Muscle of back (tissue), 11 donors: ENCODE results near the gene ABCC3. TPM values are rescaled to one million over a fixed set of nuclear protein-coding genes. Genes with fewer than 3 reads are reported as not detected.

Source experiments
- DNase-seq, 3 donors: peaks; one replicate each; pipeline versions ENCODE4 v3.0.0 to v3.0.0-alpha.2; 2013
- polyA plus RNA-seq, 10 donors: library from polyadenylated mRNA; unstranded; fragments of 120-200 nt; gene quantifications; one replicate each; pipeline ENCODE4 v1.2.1, GENCODE V29; 2013; ENCODE audit not compliant: insufficient read length in 10 of 10

ABCC3 gene
- polyA plus RNA-seq, 10 donors: 0.12 to 1.7 (median 0.67) TPM

DNA sequence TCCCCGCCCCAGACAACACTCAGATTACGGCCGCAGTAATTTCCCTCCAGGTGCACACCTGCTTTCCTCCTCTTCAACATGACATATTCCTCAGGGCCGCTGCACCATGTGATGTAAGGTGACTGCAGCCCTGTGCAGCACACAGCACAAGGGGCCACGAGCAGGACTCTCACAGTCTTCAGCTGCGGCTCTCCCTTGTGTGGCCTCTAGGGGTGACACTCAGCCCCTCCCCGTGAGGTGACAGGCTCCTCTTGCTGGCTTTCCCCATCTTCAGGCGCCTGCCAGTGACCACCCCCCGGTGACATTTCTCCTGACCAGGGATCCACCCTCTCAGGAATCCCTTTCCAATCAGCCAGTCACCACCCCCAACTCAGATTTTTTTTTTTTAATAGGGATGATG is 31.3 kb upstream of the ABCC3 start:
- DNase-seq: no peak

DNA sequence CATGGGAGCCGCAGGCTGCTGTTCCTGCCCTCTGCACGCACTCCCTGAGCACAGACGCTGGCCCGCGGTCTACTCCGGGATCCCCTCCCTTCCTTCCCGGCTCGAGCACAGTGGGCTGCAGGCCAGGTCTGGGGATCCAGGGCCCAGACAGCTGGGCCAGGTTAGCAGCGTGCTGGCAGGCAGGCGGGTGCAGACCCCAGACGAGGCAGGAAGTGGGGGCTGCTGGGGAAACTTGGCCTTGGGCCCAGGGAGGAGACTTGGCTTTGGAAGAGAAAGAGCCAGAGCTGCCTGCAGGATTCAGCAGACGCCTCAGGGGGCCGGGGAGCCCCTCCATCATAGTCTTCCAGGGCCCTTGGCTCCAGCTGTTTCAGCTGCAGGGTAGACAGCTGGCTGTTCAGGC is 30.2 kb upstream of the ABCC3 start:
- DNase-seq: peak; percentile 74 to 97 (median 95)

DNA sequence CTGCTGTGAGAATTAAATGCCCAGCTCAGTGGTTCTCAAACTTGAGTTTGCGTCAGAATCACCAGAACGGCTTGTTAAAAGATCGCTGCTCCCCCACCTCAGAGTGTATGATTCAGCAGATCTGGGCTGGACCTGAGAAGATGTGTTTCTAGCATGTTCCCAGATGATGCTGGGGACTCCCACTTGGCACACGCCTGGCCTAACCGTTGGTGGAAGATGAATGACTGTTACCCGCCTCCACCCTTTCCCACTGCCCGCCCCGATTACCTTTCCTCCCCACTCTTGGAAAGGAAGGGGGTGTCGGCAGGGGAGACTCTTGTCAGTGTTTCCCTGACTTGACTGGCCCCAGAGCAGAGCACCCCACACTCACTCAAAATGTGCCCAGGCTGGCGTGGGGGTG is 29.3 kb upstream of the ABCC3 start:
- DNase-seq: no peak

- DNase-seq: no peak
Observed at GRCh38 chr17:50607522-50608175, 27.0 kb upstream of the ABCC3 start.

DNA sequence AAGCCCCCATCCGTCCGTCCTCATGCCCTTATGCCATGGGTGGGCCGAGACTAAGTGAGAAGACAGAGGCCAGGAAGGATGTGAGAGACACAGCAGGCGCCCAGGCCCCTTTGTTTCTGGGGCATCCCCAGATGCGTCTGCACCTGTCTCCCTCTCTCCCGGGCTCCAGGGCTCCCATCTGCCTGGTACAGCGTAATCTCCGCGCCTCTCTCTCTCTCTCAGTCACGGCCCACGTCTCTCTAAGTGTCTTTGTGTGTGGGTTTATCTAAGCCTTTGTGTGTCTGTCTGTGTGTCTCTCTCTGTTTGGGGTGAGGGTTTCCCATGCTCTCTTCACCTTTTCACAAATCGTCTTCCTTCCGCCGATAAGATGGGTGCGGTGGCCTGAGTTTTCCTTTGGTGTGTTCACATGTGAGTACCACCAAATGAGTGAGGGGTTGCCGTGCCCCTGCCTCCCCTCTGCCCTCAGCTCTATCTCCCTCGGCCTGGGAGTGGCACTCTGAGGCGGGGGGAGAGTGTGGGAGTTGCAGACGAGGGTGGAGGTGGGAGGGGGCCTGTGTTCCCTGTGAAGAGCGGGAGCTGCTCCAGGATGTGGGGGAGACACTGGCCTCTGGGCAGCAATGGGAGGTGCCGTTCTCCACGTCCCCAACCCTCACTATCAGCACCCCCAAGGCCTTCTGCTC is 25.8 kb upstream of the ABCC3 start:
- DNase-seq: no peak

GRCh38 chr17:50609380-50610074 is 25.2 kb upstream of the ABCC3 start:
- no peak for DNase-seq

GRCh38 chr17:50611634-50612033 is 23.0 kb upstream of the ABCC3 start:
- DNase-seq: no peak

DNA sequence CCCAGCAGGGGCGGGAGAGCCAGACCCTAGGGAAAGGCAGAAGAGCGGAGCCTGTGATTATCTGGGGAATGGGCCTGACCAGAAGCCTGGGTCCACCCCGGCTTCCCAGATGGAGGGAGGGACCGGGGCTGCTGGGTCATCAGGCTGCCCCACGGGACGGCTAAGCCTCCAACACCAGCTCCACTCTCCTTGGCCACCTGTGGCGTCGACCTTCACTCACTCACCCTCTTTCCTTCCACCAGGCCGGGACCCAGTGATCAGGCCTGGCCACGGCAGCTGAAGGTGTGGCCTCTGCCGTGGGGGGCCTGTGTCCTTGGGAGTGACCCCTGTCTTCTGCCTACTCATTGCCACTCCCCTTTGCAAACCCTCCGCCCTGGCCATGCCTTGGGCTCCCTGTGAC is 22.4 kb upstream of the ABCC3 start:
- DNase-seq: no peak

DNA sequence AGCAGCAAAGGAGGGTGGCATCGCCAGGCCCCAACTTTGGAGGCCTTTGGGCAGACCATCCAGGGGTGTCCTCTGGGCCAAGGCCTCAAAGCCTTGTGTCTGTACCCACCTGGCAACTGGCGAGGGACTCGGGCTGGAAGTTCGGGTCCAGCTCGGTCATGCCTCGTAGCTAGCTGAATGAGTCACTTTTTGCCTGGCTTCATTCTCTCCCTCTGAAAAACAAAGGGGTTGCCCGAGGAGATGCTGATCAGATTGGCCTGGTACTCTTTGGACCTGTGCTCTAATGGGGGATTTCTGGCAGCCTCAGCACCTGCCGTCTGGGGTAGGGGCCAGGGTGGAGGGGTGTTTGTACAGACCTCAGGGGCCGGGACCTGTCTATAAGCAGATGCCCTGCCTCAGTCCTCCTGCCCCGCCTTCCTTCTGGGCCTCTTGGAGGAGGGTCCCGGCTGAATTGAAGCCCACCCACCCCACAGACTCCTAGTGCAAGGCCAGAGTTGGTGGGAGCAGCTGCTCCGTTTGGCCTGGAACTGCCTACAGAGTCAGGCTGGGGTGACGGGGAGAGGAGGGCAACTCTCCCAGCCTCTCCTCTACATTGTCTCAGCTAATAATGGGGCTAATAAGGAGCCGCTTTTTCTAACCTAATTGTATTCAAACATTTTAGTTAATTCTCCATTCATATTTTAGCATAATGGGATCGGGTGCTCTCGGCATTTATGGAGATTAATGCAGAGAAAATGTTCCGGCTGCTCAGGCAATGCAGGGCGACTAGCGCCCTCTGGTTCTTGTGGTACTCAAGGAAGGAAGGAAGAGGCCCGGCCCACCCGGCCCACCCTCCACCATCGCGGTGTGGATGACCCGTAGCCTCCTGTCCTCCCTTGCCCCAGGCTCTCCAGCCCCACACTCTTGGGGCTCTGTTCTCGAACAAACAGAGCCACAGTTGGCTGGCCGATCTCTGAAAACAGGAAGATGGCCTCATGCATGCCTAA is 21.4 kb upstream of the ABCC3 start:
- peak in 1 of 3 donors; percentile 42 for DNase-seq

DNA sequence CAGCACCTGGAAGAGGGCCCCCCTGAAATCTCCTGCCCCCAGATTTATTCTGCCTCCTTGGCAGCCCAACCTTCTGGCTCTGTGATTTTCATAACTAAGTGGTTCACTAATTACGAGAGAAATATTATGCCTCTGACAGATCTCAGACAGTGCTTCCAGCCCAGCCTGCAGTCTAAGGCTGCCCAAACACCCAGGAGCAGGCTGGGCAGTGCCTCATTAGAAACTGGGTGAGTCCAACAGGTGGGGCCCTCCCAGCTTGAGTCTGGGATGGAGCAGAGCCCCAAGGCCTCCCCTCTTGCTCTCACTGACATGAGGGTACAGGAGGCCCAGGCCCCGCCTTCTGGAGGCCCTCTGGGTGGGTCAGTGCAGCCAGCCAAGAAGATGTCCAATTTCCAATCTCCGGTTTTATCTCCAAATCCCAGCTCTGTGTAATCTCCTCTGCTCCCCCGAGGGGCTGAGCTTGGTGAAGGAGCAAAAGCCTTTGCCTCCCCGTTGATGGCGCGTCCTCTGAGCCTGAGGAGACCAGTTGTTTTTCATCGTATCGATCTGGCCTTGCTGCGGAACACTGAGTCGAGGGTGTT is 20.1 kb upstream of the ABCC3 start:
- DNase-seq: no peak

DNA sequence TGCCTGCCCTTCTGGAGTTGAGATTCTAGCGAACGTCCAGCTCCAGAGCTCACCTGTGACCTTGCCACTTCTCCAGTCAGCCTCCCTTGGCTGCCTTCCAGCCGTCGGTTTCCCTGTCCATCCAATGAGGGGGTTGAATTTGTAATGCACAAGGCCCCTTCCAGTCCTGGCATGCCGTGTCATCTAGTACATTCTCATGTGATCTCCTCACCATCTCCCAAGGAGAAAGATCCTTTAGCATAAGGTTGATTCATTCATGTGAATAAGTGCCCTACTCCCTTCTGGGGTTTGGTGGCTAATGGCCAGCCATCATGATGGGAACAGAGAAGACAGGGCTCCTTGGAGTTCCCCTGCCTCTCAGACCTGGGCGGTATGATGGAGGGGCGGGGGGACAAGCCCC is 18.9 kb upstream of the ABCC3 start:
- DNase-seq: no peak

- DNase-seq: no peak
Observed at GRCh38 chr17:50618300-50618699, 16.4 kb upstream of the ABCC3 start.

- DNase-seq: no peak
Observed at GRCh38 chr17:50618941-50619340, 15.7 kb upstream of the ABCC3 start.

GRCh38 chr17:50619489-50619888 is 15.2 kb upstream of the ABCC3 start:
- DNase-seq: no peak

DNA sequence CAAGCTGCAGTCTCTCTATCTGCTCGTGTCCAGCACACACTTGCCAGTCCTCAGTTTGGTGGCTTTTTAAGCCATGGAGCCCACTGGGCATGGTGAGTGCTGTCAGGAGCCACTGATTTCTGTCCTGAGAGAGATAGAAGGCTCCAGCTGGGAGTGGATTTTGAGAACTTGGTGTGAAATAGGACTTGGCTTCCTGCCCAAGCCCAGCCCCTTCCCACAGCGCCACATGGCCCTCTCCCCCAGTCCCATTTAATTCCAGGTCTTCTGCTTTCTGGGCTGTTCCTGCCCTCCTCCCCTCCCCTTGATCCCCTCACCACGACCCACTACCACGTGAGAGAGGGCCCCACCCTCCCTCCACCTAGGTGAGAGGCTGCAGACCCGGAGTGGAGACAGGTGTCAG is 14.4 kb upstream of the ABCC3 start:
- no peak for DNase-seq

DNA sequence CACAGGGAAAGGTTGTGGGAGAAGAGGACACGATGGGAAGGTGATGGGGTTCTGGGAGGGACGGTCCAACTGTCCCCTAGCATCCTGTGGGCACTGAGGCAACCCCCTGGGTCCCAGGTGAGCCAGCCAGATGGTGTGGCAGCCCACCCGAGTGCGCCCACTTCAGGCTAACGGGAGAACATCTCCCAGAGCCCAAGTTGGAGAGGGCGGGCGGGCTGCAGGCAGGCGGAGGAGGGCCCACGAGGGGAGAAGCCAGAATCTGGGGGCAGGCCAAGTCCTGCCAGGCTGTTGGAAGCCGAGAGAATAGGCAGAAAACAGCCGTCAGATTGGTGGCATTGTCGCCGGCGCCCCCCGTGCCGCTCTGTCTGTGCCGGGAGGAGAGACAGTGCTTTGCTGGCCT is 13.8 kb upstream of the ABCC3 start:
- no peak for DNase-seq

DNA sequence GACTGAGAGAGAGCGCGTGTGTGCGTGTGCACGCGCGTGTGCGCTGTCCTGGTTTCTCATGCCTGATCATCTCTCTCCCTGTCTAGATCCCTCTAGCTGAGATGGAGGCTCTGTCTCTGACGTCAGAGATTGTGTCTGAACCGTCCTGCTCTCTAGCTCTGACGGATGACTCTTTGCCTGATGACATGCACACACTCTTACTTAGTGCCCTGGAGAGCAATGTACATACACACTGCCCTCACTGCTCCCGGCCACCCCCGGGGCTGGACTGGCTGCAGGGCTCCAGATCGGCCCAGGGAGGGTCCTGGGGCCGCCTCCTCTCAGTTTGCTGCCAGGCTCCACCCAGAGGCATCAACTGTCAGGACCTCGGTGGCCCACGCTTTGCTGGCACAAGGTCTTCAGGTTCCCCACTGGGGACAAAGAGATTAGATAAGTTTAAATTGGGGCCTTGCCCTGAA is 13.1 kb upstream of the ABCC3 start:
- DNase-seq: no peak

DNA sequence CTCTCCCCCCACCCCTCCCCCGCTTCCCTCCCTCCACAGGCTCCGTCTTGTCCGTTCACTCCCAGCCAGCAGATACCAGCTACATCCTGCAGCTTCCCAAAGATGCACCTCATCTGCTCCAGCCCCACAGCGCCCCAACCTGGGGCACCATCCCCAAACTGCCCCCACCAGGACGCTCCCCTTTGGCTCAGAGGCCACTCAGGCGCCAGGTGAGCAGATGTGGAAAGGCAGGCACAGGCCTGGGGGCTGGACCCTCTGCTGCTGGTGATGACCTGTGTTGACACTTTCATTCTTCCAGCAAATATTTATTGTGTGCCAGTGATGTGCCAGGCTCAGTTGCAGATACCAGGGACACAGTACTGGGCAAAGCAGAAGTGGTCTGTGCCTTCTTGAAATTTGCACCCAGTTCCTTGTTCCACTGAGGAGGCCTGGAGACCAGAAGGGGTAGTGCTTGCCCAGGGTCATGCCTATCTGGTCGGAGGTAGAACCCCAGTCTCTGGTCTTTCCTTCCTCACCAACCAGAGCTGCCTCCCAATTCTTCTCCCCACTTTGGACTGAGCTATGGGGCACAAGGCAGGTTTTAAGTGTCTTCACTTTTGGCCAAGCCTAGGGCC is 10.3 kb upstream of the ABCC3 start:
- DNase-seq: no peak

DNA sequence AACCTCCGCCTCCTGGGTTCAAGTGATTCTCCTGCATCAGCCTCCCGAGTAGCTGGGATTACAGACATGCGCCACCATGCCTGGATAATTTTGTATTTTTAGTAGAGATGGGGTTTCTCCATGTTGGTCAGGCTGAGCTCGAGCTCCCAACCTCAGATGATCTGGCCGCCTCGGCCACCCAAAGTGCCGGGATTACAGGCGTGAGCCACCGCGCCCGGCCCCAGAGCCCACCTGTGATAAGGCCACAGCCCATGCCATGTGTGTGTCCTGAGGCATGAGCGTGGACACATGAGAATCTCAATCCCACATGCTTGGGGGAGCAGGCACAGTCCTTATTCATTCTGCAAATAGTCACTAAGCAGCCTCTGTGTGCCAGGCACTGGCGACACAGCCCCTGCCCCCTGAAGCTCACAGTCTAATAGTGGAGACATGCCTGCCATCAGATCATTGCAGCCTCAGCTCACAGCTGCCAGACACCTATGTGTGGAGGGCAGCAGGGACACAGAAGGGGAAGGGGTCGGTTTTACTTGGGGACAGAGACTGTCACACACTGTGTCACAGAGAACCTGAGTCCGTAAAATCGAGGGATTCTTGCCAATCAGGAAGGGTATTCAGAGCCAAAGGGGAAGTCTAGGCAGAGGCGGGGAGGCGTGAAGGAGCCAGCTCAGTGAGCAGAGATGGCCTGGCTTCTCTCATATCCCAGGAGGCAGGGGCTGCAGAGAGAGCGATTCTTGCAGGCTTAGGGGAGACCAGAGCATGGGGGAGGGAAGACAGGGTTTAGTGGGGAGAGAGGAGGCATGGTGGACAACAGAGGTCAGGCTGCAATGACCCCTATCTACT is 9.4 kb upstream of the ABCC3 start:
- DNase-seq: no peak

DNA sequence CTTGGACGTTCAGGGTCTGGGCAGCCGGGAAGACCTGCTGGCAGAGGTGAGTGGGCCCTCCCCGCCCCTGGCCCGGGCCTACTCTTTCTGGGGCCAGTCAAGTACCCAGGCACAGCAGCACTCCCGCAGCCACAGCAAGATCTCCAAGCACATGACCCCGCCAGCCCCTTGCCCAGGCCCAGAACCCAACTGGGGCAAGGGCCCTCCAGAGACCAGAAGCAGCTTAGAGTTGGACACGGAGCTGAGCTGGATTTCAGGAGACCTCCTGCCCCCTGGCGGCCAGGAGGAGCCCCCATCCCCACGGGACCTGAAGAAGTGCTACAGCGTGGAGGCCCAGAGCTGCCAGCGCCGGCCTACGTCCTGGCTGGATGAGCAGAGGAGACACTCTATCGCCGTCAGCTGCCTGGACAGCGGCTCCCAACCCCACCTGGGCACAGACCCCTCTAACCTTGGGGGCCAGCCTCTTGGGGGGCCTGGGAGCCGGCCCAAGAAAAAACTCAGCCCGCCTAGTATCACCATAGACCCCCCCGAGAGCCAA is 8.6 kb upstream of the ABCC3 start:
- peak; percentile 53 to 82 (median 67) for DNase-seq
